ENCODE results near the gene MLH1.

The MLH1 gene

DNA sequence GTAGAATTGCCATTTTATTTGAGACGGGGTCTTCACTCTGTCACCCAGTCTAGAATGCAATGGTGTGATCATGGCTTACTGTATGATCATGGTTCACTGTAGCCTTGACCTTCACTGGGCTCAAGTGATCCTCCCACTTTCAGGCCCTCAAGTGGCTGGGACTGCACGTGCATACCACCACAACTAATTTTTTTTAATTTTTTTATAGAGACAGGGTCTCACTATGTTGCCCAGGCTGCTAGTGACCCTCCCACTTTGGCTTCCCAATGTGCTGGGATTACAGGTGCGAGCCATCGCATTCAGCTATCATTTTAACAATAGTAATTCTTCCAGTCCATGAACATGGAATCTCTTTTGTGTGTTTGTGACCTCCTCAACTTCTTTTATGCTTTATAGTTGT is 12.3 kb upstream of the MLH1 start:
- no peak for DNase-seq (ENCODE audit: low read depth)

DNA sequence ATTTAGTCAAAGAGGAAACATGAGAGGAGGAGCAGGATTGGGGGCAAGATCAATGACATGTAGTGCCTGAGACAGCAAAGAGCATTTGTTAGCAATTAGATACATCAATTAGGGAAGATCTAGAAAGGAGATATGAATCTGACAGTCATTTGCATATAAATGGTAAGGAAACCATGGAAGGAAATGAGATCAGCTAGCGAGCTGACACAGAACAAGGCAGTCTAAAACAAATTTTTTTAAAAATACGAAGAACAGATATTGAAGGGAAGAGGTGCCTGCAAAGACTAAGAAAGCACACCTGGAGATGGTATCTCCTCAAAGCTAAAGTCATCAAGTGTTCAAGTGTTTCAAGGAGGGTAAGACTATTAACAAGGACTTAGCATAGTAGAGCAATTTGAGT is 5.0 kb upstream of the MLH1 start:
- no peak for DNase-seq (ENCODE audit: low read depth)

GRCh38 chr3:36989005-36989404 is 4.3 kb upstream of the MLH1 start:
- no peak for DNase-seq (ENCODE audit: low read depth)

DNA sequence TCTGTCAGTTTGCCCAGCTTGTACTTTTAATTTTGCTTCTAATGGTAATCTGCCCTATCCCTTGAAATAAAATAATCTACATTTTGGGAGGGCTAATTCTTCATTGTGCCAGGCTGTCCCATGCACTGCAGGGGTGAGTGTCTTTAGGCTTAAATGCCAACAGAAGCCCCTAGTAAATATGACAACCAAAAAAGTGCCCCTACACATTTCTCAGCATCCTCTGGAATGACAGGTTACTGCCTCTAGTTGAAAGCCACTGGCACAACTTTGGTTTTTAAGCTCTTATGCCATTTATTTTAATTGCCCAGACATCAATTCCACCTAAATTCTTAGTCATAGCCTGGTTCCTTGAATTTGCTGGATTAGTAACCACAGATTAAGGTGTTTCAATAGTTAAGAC is 3.8 kb upstream of the MLH1 start:
- DNase-seq (ENCODE audit: low read depth) = no peak

DNA sequence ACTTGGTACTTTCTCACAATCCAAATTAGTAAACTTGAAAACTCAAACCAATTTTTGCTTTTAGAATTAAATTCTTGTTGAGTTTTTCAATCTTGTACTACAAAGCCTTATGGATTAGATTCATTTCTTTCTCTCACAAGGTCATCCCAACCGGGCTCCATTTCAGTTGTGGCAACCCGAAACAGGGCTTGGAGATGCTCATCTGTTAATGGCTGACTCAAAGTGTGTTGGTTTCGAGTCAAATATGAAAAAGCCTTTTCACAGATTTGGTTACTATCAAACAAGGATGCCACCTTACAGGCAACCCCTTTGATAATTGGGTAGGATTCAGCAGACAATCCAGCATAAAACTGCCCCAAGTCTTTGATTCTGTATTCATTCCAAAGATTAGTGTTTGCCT is 2.2 kb upstream of the MLH1 start:
- no peak for DNase-seq (ENCODE audit: low read depth)

GRCh38 chr3:36991923-36992805 is 1.2 kb upstream of the MLH1 start:
- no peak for DNase-seq (ENCODE audit: low read depth)

GRCh38 chr3:36992806-36993325 is 452 bp upstream of the MLH1 start, which contains the start of gene EPM2AIP1:
TSS of gene EPM2AIP1 (minus strand) at chr3:36993131. CDS start at chr3:36993077, 54 bp downstream.
- no peak for DNase-seq (ENCODE audit: low read depth)

DNA sequence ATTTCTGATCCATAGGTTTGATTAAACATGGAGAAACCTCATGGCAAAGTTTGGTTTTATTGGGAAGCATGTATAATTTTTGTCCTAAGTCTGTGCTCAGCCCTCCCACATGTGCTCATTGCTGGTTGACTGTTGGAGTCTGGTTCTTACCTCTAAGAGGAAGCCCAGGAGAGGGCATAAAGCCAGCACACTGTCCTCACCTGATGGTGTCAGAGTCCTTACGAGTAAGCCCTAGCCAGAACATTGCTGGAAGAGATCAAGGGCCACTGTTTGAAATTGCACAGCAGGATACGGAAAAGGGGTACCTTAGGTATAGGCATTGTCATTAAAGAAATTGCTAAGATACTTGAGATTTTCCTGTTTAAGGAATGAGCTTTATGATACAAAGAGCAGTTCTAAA is 21.3 kb downstream of the MLH1 start:
- DNase-seq (ENCODE audit: low read depth) = no peak

DNA sequence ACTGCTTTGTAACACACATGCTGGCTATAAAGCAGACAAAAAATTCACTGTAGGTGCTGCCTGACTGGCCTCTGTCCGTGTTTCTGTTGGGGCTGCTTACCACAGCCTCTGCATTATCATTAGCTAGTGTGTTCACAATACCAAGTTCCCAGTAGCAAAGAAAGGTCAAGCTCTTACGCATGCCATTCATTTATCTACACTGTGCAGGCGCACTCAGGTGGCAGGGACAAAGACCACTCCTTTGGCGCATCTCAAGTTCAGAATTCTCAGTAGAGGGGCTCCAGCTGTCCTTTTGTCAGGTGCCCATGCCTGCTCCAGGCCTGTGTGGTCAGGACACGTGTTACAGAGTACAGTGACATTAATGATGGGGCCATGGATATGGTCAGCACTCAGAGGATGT is 22.3 kb downstream of the MLH1 start:
- no peak for DNase-seq (ENCODE audit: low read depth)

GRCh38 chr3:37016903-37017302 is 23.6 kb downstream of the MLH1 start:
- no peak for DNase-seq (ENCODE audit: low read depth)

GRCh38 chr3:37017683-37018082 is 24.4 kb downstream of the MLH1 start:
- no peak for DNase-seq (ENCODE audit: low read depth)

DNA sequence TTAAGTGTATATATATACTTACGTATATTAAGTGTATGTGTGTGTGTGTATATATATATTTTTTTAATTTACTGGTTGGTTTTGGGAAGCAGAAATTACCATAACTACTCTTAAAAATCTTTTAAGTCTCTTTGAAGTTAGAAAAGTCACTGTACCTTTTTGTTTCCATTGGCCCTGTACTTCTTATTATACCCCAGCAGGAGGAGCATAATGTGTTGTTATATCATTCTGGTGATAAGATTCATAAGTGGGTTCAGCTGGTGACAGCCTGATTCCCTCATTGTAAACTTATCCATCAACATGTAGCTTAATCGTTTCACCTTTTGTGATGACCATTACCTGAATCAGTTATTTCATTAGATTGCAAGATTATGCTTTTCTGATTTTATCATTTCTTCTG is 30.8 kb downstream of the MLH1 start:
- no peak for DNase-seq (ENCODE audit: low read depth)

GRCh38 chr3:37024820-37025405 is 31.6 kb downstream of the MLH1 start:
- no peak for DNase-seq (ENCODE audit: low read depth)

GRCh38 chr3:37025561-37026335 is 32.4 kb downstream of the MLH1 start:
- no peak for DNase-seq (ENCODE audit: low read depth)

DNA sequence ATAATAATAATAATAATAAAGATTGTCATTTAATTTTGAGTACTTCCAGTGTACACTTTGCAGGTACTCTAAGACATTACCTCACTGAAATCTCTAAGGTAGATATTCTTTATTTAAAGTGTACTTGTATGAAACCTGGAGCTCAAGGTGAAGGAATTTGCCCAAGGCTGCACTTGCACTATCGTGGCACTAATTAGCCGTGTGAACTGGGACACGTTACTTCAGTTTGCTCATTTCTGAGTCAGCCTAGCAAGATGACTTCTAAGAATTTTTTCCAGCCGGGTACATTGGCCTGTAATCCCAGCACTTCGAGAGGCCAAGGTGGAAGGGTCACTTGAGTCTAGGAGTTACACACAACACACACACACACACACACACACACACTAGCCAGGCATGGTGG is 33.5 kb downstream of the MLH1 start:
- DNase-seq (ENCODE audit: low read depth) = no peak

DNA sequence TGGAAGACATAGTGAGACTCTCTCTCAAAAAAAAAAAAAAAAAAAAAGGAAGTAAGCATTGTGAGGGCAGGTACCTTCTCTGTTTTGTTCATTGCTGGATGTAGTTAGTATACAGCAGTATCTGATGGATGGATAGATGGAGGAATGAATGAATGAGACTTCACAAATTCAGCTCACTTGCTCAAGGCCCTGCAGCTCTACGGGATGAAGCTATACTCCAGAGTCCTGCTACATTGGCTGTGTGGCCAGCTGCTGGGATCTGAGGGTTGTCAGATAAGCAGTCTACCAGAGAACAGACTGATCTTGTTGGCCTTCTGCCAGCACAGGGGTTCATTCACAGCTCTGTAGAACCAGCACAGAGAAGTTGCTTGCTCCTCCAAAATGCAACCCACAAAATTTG is 35.0 kb downstream of the MLH1 start:
- DNase-seq (ENCODE audit: low read depth) = no peak

- DNase-seq (ENCODE audit: low read depth) = no peak
Observed at GRCh38 chr3:37029111-37029510, 35.8 kb downstream of the MLH1 start.

- no peak for DNase-seq (ENCODE audit: low read depth)
Observed at GRCh38 chr3:37029516-37030163, 36.3 kb downstream of the MLH1 start.

- no peak for DNase-seq (ENCODE audit: low read depth)
Observed at GRCh38 chr3:37030588-37030987, 37.3 kb downstream of the MLH1 start.

- DNase-seq (ENCODE audit: low read depth) = no peak
Observed at GRCh38 chr3:37031096-37031682, 37.9 kb downstream of the MLH1 start.

DNA sequence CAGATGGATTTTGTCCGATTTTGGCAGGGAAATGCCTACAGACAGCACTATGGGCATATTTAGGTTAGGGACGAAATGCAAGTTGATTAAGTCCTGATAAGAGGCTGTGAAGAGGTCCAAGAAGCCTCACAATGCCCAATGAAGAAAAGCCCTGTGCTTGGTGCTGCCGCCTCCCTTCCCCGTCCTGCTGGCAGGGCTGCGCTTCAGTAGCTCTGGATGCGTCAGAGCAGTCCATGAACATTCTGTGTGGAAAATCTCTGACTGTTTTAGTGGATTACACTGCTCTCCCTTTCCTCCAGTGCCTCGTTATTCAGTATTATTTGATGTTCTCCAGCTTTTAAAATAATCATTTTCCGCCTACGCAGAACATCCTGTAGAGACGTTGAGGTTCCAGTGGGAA is 39.6 kb downstream of the MLH1 start:
- no peak for DNase-seq (ENCODE audit: low read depth)

DNA sequence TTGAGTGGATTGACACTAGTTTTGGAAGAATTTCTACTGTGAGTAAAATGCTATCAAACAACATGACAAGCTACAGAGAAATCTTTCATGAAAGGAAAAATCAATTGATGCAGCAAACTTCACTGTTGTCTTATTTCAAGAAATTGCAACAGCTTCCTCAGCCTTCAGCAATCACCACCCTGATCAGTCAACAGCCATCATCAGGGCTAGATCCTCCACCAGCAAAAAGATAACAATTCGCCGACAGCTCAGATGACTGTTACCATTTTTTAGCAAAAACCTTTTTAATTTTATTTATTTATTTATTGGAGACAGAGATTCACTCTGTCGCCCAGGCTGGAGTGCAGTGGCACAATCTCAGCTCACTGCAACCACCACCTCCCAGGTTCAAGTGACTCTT is 44.0 kb downstream of the MLH1 start:
- no peak for DNase-seq (ENCODE audit: low read depth)

Data from stimulated activated CD8-positive, alpha-beta memory T cell treated with anti-CD3 and anti-CD28 coated beads, Interleukin-7, amount 100 ng/mL, for 24 hours (primary cell).